Measurements from ENCODE around the gene PPIF.

DNA sequence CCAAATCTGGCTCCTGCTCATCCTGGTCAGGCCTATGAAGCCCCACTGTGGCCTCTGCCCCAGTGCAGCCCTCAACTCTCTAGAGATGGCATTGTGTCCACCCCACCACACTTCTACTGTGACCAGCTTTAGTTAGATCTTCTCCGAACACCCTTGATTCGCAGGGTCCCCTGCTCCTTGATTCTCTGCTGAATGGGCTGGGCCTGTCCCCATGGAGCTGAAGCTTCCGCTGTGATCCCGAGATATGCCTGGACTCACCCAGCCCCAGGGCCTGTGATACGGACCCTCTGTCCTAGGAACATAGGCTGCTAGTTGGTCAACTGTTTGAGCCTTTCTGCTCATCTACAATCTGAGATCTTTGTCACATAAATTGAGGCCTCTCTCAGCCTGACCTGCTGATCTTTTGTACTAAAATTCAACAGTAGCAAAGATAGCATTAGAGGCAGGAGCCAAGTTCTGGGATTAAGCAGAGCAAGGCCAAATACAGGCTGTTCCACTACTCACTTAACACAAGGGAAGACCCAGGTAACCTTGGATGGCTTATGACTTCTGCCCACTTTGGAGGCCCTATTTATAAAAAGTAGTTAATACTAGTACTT, 6.5 kb upstream of the PPIF start:
- TF ChIP-seq CTCF (IDR thresholded peaks at IDR 0.05) (no peak), POLR2A (IDR thresholded peaks at IDR 0.05) (no peak)

Measured in testis (tissue), 2 donors.